Measurements from ENCODE around the gene BCL11B.
"Not testable (repeated sequence)": the region's sequence is repeated elsewhere in the genome, so short reads cannot be mapped to it uniquely, and the experiment has no call there.

The BCL11B gene

DNA sequence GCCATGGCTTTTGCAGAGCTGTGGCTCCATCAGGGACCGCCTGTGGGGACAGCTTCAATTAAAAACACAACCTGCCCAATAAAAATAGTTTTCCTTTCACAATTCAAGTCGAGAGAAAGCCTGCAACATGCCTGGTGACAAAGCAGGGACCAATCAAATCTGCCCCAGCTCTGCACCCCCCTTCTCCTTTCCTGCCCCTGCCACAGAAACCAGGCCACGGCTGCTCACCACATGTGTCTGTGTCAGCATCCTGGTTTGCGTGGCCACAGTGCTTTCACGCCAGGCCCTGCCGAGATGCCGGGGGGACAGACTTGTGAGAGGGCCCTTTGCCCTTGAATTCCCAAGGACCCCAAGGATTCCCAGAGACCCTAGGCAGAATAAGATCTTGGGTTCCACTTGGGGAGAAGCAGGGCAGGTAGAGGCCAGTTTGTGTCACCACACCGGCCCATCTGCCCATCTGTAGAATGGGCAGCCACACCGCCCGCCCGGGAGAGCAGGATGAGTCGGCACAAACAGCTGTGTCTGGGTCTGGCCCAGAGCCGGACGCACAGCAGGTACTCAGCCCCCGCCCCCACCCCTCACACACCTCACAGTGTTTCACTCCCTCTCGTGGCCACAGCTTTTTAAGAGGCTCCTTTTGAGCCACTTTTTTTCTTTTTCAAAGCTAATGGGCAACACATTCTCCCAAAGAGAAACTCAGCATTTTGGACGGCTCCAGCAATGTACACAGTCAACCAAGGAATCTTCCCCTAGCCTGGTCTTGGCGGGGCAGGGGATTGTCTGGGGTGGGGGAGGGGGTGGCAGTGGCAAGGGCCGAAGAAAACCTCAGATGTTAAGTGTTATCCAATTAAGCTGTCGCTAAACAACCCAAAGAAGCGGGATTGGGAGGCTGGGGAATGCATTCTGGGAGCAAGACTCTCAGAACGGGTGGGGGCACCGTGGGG is 41.5 kb downstream of the BCL11B start:
- TF ChIP-seq, protein P1, sequence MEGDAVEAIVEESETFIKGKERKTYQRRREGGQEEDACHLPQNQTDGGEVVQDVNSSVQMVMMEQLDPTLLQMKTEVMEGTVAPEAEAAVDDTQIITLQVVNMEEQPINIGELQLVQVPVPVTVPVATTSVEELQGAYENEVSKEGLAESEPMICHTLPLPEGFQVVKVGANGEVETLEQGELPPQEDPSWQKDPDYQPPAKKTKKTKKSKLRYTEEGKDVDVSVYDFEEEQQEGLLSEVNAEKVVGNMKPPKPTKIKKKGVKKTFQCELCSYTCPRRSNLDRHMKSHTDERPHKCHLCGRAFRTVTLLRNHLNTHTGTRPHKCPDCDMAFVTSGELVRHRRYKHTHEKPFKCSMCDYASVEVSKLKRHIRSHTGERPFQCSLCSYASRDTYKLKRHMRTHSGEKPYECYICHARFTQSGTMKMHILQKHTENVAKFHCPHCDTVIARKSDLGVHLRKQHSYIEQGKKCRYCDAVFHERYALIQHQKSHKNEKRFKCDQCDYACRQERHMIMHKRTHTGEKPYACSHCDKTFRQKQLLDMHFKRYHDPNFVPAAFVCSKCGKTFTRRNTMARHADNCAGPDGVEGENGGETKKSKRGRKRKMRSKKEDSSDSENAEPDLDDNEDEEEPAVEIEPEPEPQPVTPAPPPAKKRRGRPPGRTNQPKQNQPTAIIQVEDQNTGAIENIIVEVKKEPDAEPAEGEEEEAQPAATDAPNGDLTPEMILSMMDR (IDR thresholded peaks at IDR 0.05; ENCODE audit: insufficient read depth, low read length, poor library complexity, severe bottlenecking): no peak
- TF ChIP-seq EZH2phosphoT487 (conservative IDR thresholded peaks at IDR 0.05; ENCODE audit: low read length): no peak
- no peaks in the 10 kb centered on the region for H3F3A ChIP-seq (ENCODE audit: insufficient read depth)
- H2AFZ ChIP-seq (ENCODE audit: low read depth, low read length, severe bottlenecking): no peak overlapping the region
- no peaks in the 10 kb centered on the region for H3K9me2 ChIP-seq (replicated peaks; ENCODE audit: insufficient read depth, low read length)
- H3K4me3 ChIP-seq (ENCODE audit: insufficient read depth, low read length, poor library complexity, severe bottlenecking): no peak overlapping the region
- H4K20me1 ChIP-seq (ENCODE audit: low read depth, low read length): no peaks in the 10 kb centered on the region
- H3K9me3 ChIP-seq (ENCODE audit: insufficient read depth, low read length): no peaks in the 10 kb centered on the region
- no peak overlapping the region for H3K9ac ChIP-seq (ENCODE audit: low read length)
- no peaks in the 10 kb centered on the region for H3K36me3 ChIP-seq (ENCODE audit: low read length)
- no peak overlapping the region for H3K4me2 ChIP-seq (ENCODE audit: low read depth, low read length, poor library complexity, severe bottlenecking)
- H3K27me3 ChIP-seq (ENCODE audit: low read length): no peaks in the 10 kb centered on the region
- H3K27ac ChIP-seq (ENCODE audit: low read depth, low read length): no peak overlapping the region
- H3K79me2 ChIP-seq (ENCODE audit: insufficient read depth, low read length): no peaks in the 10 kb centered on the region

GRCh38 chr14:99229654-99230207 is 42.3 kb downstream of the BCL11B start:
- TF ChIP-seq, protein P1 (IDR thresholded peaks at IDR 0.05; ENCODE audit: insufficient read depth, low read length, poor library complexity, severe bottlenecking): no peak
- TF ChIP-seq EZH2phosphoT487 (conservative IDR thresholded peaks at IDR 0.05; ENCODE audit: low read length): no peak
- H3K9me2 ChIP-seq (replicated peaks; ENCODE audit: insufficient read depth, low read length): no peaks in the 10 kb centered on the region
- H3F3A ChIP-seq (ENCODE audit: insufficient read depth): no peaks in the 10 kb centered on the region
- H3K27me3 ChIP-seq (ENCODE audit: low read length): no peaks in the 10 kb centered on the region
- no peak overlapping the region for H3K4me3 ChIP-seq (ENCODE audit: insufficient read depth, low read length, poor library complexity, severe bottlenecking)
- H2AFZ ChIP-seq (ENCODE audit: low read depth, low read length, severe bottlenecking): no peak overlapping the region
- H3K4me2 ChIP-seq (ENCODE audit: low read depth, low read length, poor library complexity, severe bottlenecking): no peak overlapping the region
- H3K9me3 ChIP-seq (ENCODE audit: insufficient read depth, low read length): no peaks in the 10 kb centered on the region
- H4K20me1 ChIP-seq (ENCODE audit: low read depth, low read length): no peaks in the 10 kb centered on the region
- H3K36me3 ChIP-seq (ENCODE audit: low read length): no peaks in the 10 kb centered on the region
- no peak overlapping the region for H3K9ac ChIP-seq (ENCODE audit: low read length)
- H3K79me2 ChIP-seq (ENCODE audit: insufficient read depth, low read length): no peaks in the 10 kb centered on the region
- no peak overlapping the region for H3K27ac ChIP-seq (ENCODE audit: low read depth, low read length)

GRCh38 chr14:99228760-99229159 is 43.2 kb downstream of the BCL11B start:
- not testable (repeated sequence) for H3K9me3 ChIP-seq (ENCODE audit: insufficient read depth, low read length); H2AFZ ChIP-seq (ENCODE audit: low read depth, low read length, severe bottlenecking); H4K20me1 ChIP-seq (ENCODE audit: low read depth, low read length); H3K9me2 ChIP-seq (replicated peaks; ENCODE audit: insufficient read depth, low read length); H3K27me3 ChIP-seq (ENCODE audit: low read length); H3K4me2 ChIP-seq (ENCODE audit: low read depth, low read length, poor library complexity, severe bottlenecking); H3K27ac ChIP-seq (ENCODE audit: low read depth, low read length); H3K79me2 ChIP-seq (ENCODE audit: insufficient read depth, low read length); H3K36me3 ChIP-seq (ENCODE audit: low read length); H3K4me3 ChIP-seq (ENCODE audit: insufficient read depth, low read length, poor library complexity, severe bottlenecking); H3K9ac ChIP-seq (ENCODE audit: low read length); H3F3A ChIP-seq (ENCODE audit: insufficient read depth)

DNA sequence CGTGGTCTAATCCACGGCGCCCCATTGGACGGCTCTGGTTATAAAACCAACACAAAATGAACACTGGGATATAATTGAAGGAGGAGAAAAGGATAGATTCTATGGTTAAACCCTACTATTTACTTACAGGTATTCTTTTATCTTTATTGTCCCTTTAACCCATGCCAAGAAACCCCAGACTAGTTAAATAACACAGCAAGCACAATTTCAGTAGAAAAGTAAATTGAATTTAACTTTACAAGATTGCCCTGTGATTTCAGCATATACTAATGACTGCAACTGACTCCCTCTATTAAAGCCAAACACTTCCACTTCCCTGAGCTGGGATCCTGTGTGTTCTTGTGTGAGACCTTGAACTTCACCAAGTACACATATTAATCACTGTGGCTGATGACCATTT is 45.3 kb downstream of the BCL11B start:
- no peak overlapping the region for H3K4me2 ChIP-seq (ENCODE audit: low read depth, low read length, poor library complexity, severe bottlenecking)
- H3K27me3 ChIP-seq (ENCODE audit: low read length): no peaks in the 10 kb centered on the region
- no peak overlapping the region for H2AFZ ChIP-seq (ENCODE audit: low read depth, low read length, severe bottlenecking)
- H3K27ac ChIP-seq (ENCODE audit: low read depth, low read length): no peak overlapping the region
- no peaks in the 10 kb centered on the region for H3K79me2 ChIP-seq (ENCODE audit: insufficient read depth, low read length)
- H3K36me3 ChIP-seq (ENCODE audit: low read length): no peaks in the 10 kb centered on the region
- H3K4me3 ChIP-seq (ENCODE audit: insufficient read depth, low read length, poor library complexity, severe bottlenecking): no peak overlapping the region
- no peaks in the 10 kb centered on the region for H3K9me3 ChIP-seq (ENCODE audit: insufficient read depth, low read length)
- no peak for TF ChIP-seq EZH2phosphoT487 (conservative IDR thresholded peaks at IDR 0.05; ENCODE audit: low read length)
- TF ChIP-seq, protein P1 (IDR thresholded peaks at IDR 0.05; ENCODE audit: insufficient read depth, low read length, poor library complexity, severe bottlenecking): no peak
- H3K9me2 ChIP-seq (replicated peaks; ENCODE audit: insufficient read depth, low read length): no peaks in the 10 kb centered on the region
- H3K9ac ChIP-seq (ENCODE audit: low read length): no peak overlapping the region
- H4K20me1 ChIP-seq (ENCODE audit: low read depth, low read length): no peaks in the 10 kb centered on the region
- H3F3A ChIP-seq (ENCODE audit: insufficient read depth): no peaks in the 10 kb centered on the region

Data from SU-DHL-6 (cell line).